ENCODE measurements around the gene CNOT11.
"Not testable (repeated sequence)": the region's sequence is repeated elsewhere in the genome, so short reads cannot be mapped to it uniquely, and the experiment has no call there.

The CNOT11 gene

GRCh38 chr2:101240694-101241093 lies 12.0 kb upstream of the CNOT11 start:
- TF ChIP-seq, protein P1, sequence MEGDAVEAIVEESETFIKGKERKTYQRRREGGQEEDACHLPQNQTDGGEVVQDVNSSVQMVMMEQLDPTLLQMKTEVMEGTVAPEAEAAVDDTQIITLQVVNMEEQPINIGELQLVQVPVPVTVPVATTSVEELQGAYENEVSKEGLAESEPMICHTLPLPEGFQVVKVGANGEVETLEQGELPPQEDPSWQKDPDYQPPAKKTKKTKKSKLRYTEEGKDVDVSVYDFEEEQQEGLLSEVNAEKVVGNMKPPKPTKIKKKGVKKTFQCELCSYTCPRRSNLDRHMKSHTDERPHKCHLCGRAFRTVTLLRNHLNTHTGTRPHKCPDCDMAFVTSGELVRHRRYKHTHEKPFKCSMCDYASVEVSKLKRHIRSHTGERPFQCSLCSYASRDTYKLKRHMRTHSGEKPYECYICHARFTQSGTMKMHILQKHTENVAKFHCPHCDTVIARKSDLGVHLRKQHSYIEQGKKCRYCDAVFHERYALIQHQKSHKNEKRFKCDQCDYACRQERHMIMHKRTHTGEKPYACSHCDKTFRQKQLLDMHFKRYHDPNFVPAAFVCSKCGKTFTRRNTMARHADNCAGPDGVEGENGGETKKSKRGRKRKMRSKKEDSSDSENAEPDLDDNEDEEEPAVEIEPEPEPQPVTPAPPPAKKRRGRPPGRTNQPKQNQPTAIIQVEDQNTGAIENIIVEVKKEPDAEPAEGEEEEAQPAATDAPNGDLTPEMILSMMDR (conservative IDR thresholded peaks at IDR 0.05), result peak; percentile 50
- not testable (repeated sequence) for H3K27ac ChIP-seq

DNA sequence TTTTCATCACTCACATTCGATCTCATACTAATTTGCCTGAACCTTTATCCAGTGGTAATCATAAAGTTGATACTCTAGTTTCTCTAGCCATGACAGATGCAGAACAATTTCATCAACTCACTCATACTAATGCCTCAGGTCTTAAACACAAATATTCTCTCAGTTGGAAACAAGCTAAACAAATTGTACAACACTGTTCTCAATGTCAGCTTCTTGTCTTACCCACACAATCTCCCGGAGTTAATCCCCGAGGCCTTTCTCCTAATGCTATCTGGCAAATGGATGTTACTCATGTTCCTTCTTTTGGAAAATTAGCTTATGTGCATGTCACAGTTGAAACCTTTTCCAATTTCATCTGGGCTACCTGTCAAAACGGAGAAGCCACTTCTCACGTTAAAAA lies 11.5 kb upstream of the CNOT11 start:
- no peak for TF ChIP-seq ZFX (IDR thresholded peaks at IDR 0.05)
- TF ChIP-seq, protein P1 (conservative IDR thresholded peaks at IDR 0.05), result no peak
- H3K27ac ChIP-seq, result no peak overlapping the region

DNA sequence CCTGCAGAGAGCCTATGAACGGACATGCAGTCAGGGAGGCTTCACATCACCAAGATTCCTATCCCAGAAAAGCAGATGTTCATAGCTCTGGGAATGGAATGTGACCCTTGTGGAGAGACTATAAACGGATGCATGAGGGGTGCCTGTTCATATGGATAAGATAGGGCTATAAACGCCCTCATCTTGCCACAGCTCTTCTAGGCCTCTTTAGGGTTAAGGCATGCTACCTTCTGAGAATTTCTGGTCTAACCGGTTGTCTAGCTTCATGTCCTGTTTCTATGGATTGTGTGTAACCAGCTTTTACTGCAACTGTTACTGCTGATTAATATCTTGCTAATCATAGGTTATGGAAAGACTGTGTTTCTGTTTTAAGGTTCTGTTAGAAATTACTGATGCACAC lies 8.3 kb upstream of the CNOT11 start:
- H3K27ac ChIP-seq, result peak overlapping the region; percentile 83

DNA sequence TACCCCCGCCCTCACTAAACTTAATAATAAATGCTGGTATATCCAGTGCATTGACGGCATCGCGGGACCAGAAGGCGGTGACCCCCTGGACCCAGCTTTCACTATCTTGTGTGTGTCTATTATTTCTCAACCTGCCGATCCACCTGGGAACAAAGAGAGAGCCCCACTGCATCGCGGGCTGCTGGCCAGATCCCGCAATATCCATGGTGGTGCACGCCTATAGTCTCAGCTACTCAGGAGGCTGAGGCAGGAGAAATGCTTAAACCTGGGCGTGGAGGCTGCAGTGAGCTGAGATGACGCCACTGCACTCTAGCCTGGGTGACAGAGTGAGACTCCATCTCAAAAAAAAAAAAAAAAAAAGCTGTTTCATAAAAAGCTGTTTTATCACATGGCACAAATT lies 7.8 kb upstream of the CNOT11 start:
- peak overlapping the region; percentile 83 for H3K27ac ChIP-seq

DNA sequence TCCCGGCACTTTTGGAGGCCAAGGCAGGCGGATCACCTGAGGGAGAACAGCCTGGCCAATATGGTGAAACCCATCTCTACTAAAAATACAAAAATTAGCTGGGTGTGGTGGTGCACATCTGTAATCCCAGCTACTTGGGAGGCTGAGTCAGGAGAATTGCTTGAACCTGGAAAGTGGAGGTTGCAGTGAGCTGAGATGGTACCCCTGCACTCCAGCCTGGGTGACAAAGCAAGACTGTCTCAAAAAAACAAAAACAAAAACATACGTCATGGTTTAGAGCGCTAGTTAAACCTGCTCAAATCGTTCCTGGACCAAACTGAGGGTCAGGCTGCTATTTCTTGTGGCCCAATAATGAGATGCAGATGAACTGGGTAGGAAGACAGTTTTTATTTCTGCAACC lies 7.2 kb upstream of the CNOT11 start:
- peak overlapping the region; percentile 83 for H3K27ac ChIP-seq

- H3K27ac ChIP-seq, result not testable (repeated sequence)
Measured at GRCh38 chr2:101248756-101249155, 3.9 kb upstream of the CNOT11 start.

DNA sequence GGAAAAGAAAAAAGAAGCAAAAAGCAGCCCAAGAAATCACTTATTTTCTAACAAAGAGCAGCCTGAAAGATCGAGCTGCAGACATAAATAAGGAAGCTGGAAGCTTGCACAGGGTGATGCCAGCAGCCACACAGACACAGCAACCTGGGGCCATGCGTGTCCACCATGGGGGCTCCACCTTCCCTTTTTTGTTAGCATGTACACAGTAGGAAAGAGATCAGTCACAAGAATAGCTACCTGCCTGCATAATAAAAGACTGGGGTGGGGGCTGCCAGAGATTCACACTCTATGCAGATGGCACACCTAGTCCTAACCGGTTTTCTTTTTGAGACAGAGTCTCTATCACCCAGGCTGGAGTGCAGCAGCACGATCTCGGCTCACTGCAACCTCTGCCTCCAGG lies 2.9 kb upstream of the CNOT11 start:
- H3K27ac ChIP-seq, result no peak overlapping the region
- TF ChIP-seq, protein P1 (conservative IDR thresholded peaks at IDR 0.05), result no peak
- TF ChIP-seq ZFX (IDR thresholded peaks at IDR 0.05), result no peak

DNA sequence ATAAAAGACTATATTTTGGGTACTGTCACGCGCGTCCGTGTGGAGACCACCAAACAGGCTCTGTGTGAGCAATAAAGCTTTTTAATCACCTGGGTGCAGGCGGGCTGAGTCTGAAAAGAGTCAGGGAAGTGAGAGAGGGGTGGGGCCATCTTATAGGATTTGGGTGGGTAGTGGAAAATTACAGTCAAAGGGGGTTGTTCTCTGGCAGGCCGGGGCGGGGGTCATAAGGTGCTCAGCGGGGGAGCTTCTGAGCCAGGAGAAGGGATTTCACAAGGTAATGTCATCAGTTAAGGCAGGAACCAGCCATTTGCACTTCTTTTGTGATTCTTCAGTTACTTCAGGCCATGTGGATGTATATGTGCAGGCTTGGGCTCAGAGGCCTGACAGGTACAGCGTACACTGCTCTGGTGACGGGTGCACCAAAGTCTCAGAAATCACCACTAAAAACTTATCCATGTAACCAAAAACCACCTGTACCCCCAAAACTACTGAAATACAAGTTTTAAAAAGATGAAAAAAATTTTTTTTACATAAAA lies 1.4 kb upstream of the CNOT11 start:
- H3K27ac ChIP-seq, result not testable (repeated sequence)

GRCh38 chr2:101251844-101252407 lies 760 bp upstream of the CNOT11 start:
- TF ChIP-seq, protein P1 (conservative IDR thresholded peaks at IDR 0.05), result peak; percentile 84
- TF ChIP-seq ZFX (IDR thresholded peaks at IDR 0.05), result no peak
- H3K27ac ChIP-seq, result peak overlapping the region; percentile 97

DNA sequence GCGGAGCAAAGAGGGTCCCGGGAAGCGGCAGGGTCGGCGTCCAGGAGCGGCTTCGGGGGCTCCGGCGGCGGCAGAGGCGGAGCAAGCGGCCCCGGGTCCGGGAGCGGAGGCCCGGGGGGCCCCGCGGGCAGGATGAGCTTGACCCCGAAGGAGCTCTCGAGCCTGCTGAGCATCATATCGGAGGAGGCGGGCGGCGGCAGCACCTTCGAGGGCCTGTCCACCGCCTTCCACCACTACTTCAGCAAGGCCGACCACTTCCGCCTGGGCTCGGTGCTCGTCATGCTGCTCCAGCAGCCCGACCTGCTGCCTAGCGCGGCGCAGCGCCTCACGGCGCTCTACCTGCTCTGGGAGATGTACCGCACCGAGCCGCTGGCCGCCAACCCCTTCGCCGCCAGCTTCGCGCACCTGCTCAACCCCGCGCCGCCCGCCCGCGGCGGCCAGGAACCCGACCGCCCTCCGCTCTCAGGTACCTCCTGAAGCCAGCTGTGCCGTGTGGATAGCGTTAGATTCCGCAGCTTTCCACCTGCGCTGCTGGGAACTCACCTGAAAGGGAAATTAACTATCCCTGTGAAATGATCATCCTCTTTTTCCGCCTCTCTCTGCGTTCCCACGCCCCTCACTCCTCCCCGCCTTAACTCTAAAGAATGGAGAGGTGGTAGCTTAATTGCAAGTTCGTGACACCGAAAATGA lies 472 bp downstream of the CNOT11 start:
- TF ChIP-seq ZFX (IDR thresholded peaks at IDR 0.05), result peak; percentile 94
- TF ChIP-seq, protein P1 (conservative IDR thresholded peaks at IDR 0.05), result no peak
- peak overlapping the region; percentile 97 for H3K27ac ChIP-seq
